ENCODE measurements around the gene MEI4. TPM values are rescaled to one million over a fixed set of nuclear protein-coding genes. Genes with fewer than 3 reads are reported as not detected.

MEI4 gene
- total and polyA plus RNA-seq, 7 donors = not detected

- no peak for DNase-seq
- Histone ChIP-seq H3K36me3 (no peaks in the 10 kb centered on the region), H3K4me3 (no peak overlapping the region), H3K27me3 (no peaks in the 10 kb centered on the region), H3K4me1 (no peaks in the 10 kb centered on the region), H3K27ac (no peak overlapping the region), H3K9me3 (no peaks in the 10 kb centered on the region)
- TF ChIP-seq POLR2AphosphoS5 (IDR thresholded peaks at IDR 0.05) (no peak), EP300 (IDR thresholded peaks at IDR 0.05) (no peak), POLR2A (IDR thresholded peaks at IDR 0.05) (no peak), CTCF (IDR thresholded peaks at IDR 0.05) (no peak)
- intact Hi-C loops (cut with DNase I) = no loop called here
- 69 to 76% methylated on average over 3 of the region's 3 CpGs for WGBS, 2 donors
These were observed 192.0 kb downstream of the MEI4 start for GRCh38 chr6:77844822-77845221.

GRCh38 chr6:77853401-77853800 lies 200.6 kb downstream of the MEI4 start:
- Histone ChIP-seq H3K27ac (no peak overlapping the region), H3K9me3 (no peaks in the 10 kb centered on the region), H3K4me1 (no peaks in the 10 kb centered on the region), H3K36me3 (no peaks in the 10 kb centered on the region), H3K4me3 (no peak overlapping the region), H3K27me3 (no peaks in the 10 kb centered on the region)
- no peak for DNase-seq
- intact Hi-C loops (cut with DNase I) = no loop called here
- no peak for TF ChIP-seq POLR2A (IDR thresholded peaks at IDR 0.05)
- no peak for TF ChIP-seq CTCF (IDR thresholded peaks at IDR 0.05)
- no peak for TF ChIP-seq EP300 (IDR thresholded peaks at IDR 0.05)
- no peak for TF ChIP-seq POLR2AphosphoS5 (IDR thresholded peaks at IDR 0.05)

GRCh38 chr6:77856391-77856790 lies 203.6 kb downstream of the MEI4 start:
- intact Hi-C loops (cut with DNase I) = no loop called here

GRCh38 chr6:77857421-77857820 lies 204.6 kb downstream of the MEI4 start:
- Histone ChIP-seq H3K4me1 (no peaks in the 10 kb centered on the region), H3K27ac (no peak overlapping the region), H3K27me3 (no peaks in the 10 kb centered on the region), H3K9me3 (no peaks in the 10 kb centered on the region), H3K36me3 (no peaks in the 10 kb centered on the region), H3K4me3 (no peak overlapping the region)
- no peak for DNase-seq
- TF ChIP-seq EP300 (IDR thresholded peaks at IDR 0.05) (no peak), CTCF (IDR thresholded peaks at IDR 0.05) (no peak), POLR2AphosphoS5 (IDR thresholded peaks at IDR 0.05) (no peak), POLR2A (IDR thresholded peaks at IDR 0.05) (no peak)
- intact Hi-C loops (cut with DNase I) = no loop called here

More at GRCh38 chr6:77856391-77856790, 203.6 kb downstream of the MEI4 start:
- no peak overlapping the region for H3K4me3 ChIP-seq
- no peak for DNase-seq
- H3K27me3 ChIP-seq = no peaks in the 10 kb centered on the region
- H3K4me1 ChIP-seq = no peaks in the 10 kb centered on the region
- no peak for TF ChIP-seq CTCF (IDR thresholded peaks at IDR 0.05)
- TF ChIP-seq POLR2AphosphoS5 (IDR thresholded peaks at IDR 0.05) = no peak
- no peak for TF ChIP-seq EP300 (IDR thresholded peaks at IDR 0.05)
- no peak for TF ChIP-seq POLR2A (IDR thresholded peaks at IDR 0.05)
- WGBS, 2 donors = 64 to 67% methylated on average over 5 of the region's 5 CpGs
- no peaks in the 10 kb centered on the region for H3K36me3 ChIP-seq
- no peaks in the 10 kb centered on the region for H3K9me3 ChIP-seq
- no peak overlapping the region for H3K27ac ChIP-seq

GRCh38 chr6:77876300-77876699 lies 223.5 kb downstream of the MEI4 start:
- TF ChIP-seq EP300 (IDR thresholded peaks at IDR 0.05) = no peak
- TF ChIP-seq CTCF (IDR thresholded peaks at IDR 0.05) = no peak
- TF ChIP-seq POLR2A (IDR thresholded peaks at IDR 0.05) = no peak
- no peak for TF ChIP-seq POLR2AphosphoS5 (IDR thresholded peaks at IDR 0.05)
- Histone ChIP-seq H3K27ac (no peak overlapping the region), H3K4me1 (no peaks in the 10 kb centered on the region), H3K4me3 (no peak overlapping the region), H3K36me3 (no peaks in the 10 kb centered on the region), H3K27me3 (no peaks in the 10 kb centered on the region), H3K9me3 (no peaks in the 10 kb centered on the region)
- WGBS, 2 donors = 87 to 90% methylated on average over 2 of the region's 2 CpGs
- intact Hi-C loops (cut with DNase I) = no loop called here
- no peak for DNase-seq
